Liver (tissue), 3 donors: ENCODE measurements around the gene KRTAP1-1.

Experiments
- EGR1 ChIP-seq, 2 donors: IDR thresholded peaks; 2 replicates each; pipeline ENCODE4 v1.6.1; 2016 to 2018; ENCODE audit warnings: antibody characterized with exemption in 2 of 2, low read depth in 2 of 2
- FOXA2 ChIP-seq: IDR thresholded peaks from 2 replicates; pipeline ENCODE4 v1.6.1; 2016; ENCODE audit warnings: antibody characterized with exemption
- JUND ChIP-seq, 2 donors: IDR thresholded peaks; 2 replicates each; pipeline ENCODE4 v1.6.1; 2016; ENCODE audit warnings: antibody characterized with exemption in 2 of 2
- RAD21 ChIP-seq, 2 donors: IDR thresholded peaks; 2 replicates each; pipeline ENCODE4 v1.6.1; 2016; ENCODE audit warnings: antibody characterized with exemption in 2 of 2, mild to moderate bottlenecking in 2 of 2
- SP1 ChIP-seq: IDR thresholded peaks from 2 replicates; pipeline ENCODE4 v1.6.1; 2018; ENCODE audit warnings: antibody characterized with exemption, mild to moderate bottlenecking
- TAF1 ChIP-seq: conservative IDR thresholded peaks from 2 replicates; pipeline ENCODE4 v1.6.1; 2016; ENCODE audit warnings: antibody characterized with exemption, mild to moderate bottlenecking
- TF ChIP-seq, protein P1 (sequence below): fragments of 150-350 bp; IDR thresholded peaks from 2 replicates; pipeline ENCODE4 v1.5.1; 2017; ENCODE audit warnings: improper control_type of control experiment, low read depth, low read length; ENCODE audit not compliant: missing input control
- TF ChIP-seq, protein P2 (sequence below): IDR thresholded peaks from 2 replicates; pipeline ENCODE4 v1.6.1; 2016; ENCODE audit warnings: antibody characterized with exemption
- TF ChIP-seq, protein P3 (sequence below): IDR thresholded peaks from 2 replicates; pipeline ENCODE4 v1.6.1; 2016; ENCODE audit warnings: antibody characterized with exemption, mild to moderate bottlenecking
- TF ChIP-seq, protein P4 (sequence below): IDR thresholded peaks from 2 replicates; pipeline ENCODE4 v1.6.1; 2016; ENCODE audit warnings: antibody characterized with exemption
- donor health status: healthy.
- donor health status: healthy.

DNA sequence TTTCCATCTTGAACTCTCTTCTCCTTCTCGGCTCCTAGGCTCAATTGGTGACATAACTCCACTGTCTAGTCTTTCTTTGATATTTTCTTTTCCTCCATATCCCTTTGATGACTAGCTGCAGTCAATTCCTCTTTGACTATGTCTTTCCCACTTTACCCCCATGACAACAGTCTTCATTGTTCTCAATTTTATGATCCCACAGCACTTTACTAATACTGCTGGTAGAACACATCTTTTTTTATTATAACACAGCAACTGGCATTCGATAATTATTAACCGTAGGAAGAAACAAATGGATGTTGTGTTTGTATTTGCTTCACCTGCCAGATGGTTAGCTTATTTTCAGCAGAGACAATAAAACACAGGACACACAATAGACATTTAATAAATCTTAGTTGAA is 48.6 kb downstream of the KRTAP1-1 start:
- TF ChIP-seq, protein P1, sequence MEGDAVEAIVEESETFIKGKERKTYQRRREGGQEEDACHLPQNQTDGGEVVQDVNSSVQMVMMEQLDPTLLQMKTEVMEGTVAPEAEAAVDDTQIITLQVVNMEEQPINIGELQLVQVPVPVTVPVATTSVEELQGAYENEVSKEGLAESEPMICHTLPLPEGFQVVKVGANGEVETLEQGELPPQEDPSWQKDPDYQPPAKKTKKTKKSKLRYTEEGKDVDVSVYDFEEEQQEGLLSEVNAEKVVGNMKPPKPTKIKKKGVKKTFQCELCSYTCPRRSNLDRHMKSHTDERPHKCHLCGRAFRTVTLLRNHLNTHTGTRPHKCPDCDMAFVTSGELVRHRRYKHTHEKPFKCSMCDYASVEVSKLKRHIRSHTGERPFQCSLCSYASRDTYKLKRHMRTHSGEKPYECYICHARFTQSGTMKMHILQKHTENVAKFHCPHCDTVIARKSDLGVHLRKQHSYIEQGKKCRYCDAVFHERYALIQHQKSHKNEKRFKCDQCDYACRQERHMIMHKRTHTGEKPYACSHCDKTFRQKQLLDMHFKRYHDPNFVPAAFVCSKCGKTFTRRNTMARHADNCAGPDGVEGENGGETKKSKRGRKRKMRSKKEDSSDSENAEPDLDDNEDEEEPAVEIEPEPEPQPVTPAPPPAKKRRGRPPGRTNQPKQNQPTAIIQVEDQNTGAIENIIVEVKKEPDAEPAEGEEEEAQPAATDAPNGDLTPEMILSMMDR, result no peak
- TF ChIP-seq, protein P2, sequence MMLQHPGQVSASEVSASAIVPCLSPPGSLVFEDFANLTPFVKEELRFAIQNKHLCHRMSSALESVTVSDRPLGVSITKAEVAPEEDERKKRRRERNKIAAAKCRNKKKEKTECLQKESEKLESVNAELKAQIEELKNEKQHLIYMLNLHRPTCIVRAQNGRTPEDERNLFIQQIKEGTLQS, result no peak
- TF ChIP-seq, protein P3, sequence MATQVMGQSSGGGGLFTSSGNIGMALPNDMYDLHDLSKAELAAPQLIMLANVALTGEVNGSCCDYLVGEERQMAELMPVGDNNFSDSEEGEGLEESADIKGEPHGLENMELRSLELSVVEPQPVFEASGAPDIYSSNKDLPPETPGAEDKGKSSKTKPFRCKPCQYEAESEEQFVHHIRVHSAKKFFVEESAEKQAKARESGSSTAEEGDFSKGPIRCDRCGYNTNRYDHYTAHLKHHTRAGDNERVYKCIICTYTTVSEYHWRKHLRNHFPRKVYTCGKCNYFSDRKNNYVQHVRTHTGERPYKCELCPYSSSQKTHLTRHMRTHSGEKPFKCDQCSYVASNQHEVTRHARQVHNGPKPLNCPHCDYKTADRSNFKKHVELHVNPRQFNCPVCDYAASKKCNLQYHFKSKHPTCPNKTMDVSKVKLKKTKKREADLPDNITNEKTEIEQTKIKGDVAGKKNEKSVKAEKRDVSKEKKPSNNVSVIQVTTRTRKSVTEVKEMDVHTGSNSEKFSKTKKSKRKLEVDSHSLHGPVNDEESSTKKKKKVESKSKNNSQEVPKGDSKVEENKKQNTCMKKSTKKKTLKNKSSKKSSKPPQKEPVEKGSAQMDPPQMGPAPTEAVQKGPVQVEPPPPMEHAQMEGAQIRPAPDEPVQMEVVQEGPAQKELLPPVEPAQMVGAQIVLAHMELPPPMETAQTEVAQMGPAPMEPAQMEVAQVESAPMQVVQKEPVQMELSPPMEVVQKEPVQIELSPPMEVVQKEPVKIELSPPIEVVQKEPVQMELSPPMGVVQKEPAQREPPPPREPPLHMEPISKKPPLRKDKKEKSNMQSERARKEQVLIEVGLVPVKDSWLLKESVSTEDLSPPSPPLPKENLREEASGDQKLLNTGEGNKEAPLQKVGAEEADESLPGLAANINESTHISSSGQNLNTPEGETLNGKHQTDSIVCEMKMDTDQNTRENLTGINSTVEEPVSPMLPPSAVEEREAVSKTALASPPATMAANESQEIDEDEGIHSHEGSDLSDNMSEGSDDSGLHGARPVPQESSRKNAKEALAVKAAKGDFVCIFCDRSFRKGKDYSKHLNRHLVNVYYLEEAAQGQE, result no peak
- no peak for TF ChIP-seq SP1
- TF ChIP-seq RAD21 (IDR thresholded peaks at IDR 0.05), result no peak
- TF ChIP-seq, protein P4, sequence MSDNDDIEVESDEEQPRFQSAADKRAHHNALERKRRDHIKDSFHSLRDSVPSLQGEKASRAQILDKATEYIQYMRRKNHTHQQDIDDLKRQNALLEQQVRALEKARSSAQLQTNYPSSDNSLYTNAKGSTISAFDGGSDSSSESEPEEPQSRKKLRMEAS, result no peak
- TF ChIP-seq TAF1, result no peak
- TF ChIP-seq JUND (IDR thresholded peaks at IDR 0.05), result no peak
- TF ChIP-seq EGR1 (IDR thresholded peaks at IDR 0.05; ENCODE audit: low read depth in 2 of 2), result no peak
- TF ChIP-seq FOXA2, result no peak
